ENCODE data around the gene RIMS4.

- TF ChIP-seq CTCF (IDR thresholded peaks at IDR 0.05) (no peak), EP300 (IDR thresholded peaks at IDR 0.05) (no peak), POLR2A (IDR thresholded peaks at IDR 0.05) (no peak)
These were observed 78.0 kb downstream of the RIMS4 start for GRCh38 chr20:44732327-44732726.
